ENCODE results near the gene TXLNG. TPM values are rescaled to one million over a fixed set of nuclear protein-coding genes. Genes with fewer than 3 reads are reported as not detected.

TXLNG gene
- total and polyA plus RNA-seq, 2 of the 4 experiments (the other 2 are of a cell fraction): 7.0 to 9.7 TPM

GRCh38 chrX:16869393-16870094 is 83.3 kb downstream of the TXLNG start:
- peak overlapping the region; percentile 65 for H3K27ac ChIP-seq (ENCODE audit: insufficient read depth, low read length)
- H2AK5ac ChIP-seq (ENCODE audit: low read depth, low read length): 0 out of 2 replicates have a peak overlapping the region, but pooled peaks have one; percentile 15
- H2BK120ac ChIP-seq (ENCODE audit: low read depth, low read length): no peak overlapping the region
- H3K79me1 ChIP-seq (ENCODE audit: low read depth in 1 of 2, low read length in 2 of 2): peaks cover 3 to 18% of the 10 kb centered on the region in 2 experiments; a peak in 2 of 4 replicates
- H3K36me3 ChIP-seq (ENCODE audit: control insufficient read depth, insufficient read depth, low read length): no peaks in the 10 kb centered on the region
- H3K9me1 ChIP-seq (ENCODE audit: insufficient read depth, low read length): no peaks in the 10 kb centered on the region; the same call in 1 of the 2 replicates
- H3K56ac ChIP-seq (ENCODE audit: extremely low read depth, insufficient read depth, low read length): peak overlapping the region; percentile 63
- H3K9me3 ChIP-seq (ENCODE audit: control insufficient read depth, insufficient read depth, low read length): no peaks in the 10 kb centered on the region
- DNase-seq (peak; percentile 18), ATAC-seq (ENCODE audit: low read depth) (peak; percentile 37)
- WGBS, 2 experiments (ENCODE audit: extremely low coverage in 2 of 2, insufficient read length in 1 of 2): 3% methylated on average over 29 of the region's 92 CpGs; no CpG with 5 or more reads in 1 of the 2 experiments
- peaks cover 8% of the 10 kb centered on the region for H3K4me1 ChIP-seq (ENCODE audit: control insufficient read depth, insufficient read depth, low read length)
- peak overlapping the region in 1 of 2 experiments; percentile 63; a peak in 2 of 4 replicates for H4K8ac ChIP-seq (ENCODE audit: low read depth in 2 of 2, low read length in 2 of 2)
- in situ Hi-C loops (cut with MboI; ENCODE audit: low sequenced_read_pairs) (no loop called here), intact Hi-C loops (cut with micrococcal nuclease) (loop anchor here (1.0 to 5.0 kb wide), 2 partner anchors 32 to 42 kb away; no protein-coding TSS in a partner anchor), dilution Hi-C loops (cut with HindIII; ENCODE audit: low sequenced_read_pairs, unreplicated experiment) (no loop called here)
- H2BK5ac ChIP-seq (ENCODE audit: low read depth, low read length, poor library complexity, severe bottlenecking): peak overlapping the region; percentile 34
- H4K91ac ChIP-seq (ENCODE audit: insufficient read depth, low read depth, low read length): peak overlapping the region; percentile 62
- POLR2A ChIA-PET (ENCODE audit: unreplicated experiment): no interaction called here
- H3K14ac ChIP-seq (replicated peaks; ENCODE audit: low read depth, low read length): peak overlapping the region; percentile 66; the same call in 1 of the 2 replicates
- H3K4me3 ChIP-seq (ENCODE audit: insufficient read depth, low read depth, low read length): peak overlapping the region; percentile 66
- H3K23ac ChIP-seq (ENCODE audit: low read depth, low read length): 0 out of 2 replicates have a peak overlapping the region, but pooled peaks have one; percentile 65
- CTCF ChIA-PET: no interaction called here
- H3K27me3 ChIP-seq (ENCODE audit: control insufficient read depth, insufficient read depth, low read length): peaks cover 6% of the 10 kb centered on the region; the same call in 1 of the 2 replicates
- H3K9ac ChIP-seq (ENCODE audit: low read depth, low read length): peak overlapping the region; percentile 79
- BruUV-seq (replicated peaks): no TSS peak
- no peak overlapping the region for H4K5ac ChIP-seq (ENCODE audit: low read depth, low read length)
- H2AFZ ChIP-seq (replicated peaks; ENCODE audit: low read length, poor library complexity): peak overlapping the region; percentile 96
- H2BK15ac ChIP-seq (ENCODE audit: low read depth, low read length): no peak overlapping the region
- TF ChIP-seq POLR2A (IDR thresholded peaks at IDR 0.05; ENCODE audit: low read depth, low read length) (no peak), MAZ (IDR thresholded peaks at IDR 0.05; ENCODE audit: borderline replicate concordance, low read depth, low read length) (no peak; the same call in 1 of the 2 replicates), BHLHE40 (IDR thresholded peaks at IDR 0.05; ENCODE audit: low read depth, low read length) (peak; percentile 19; the same call in 1 of the 2 replicates), RAD21 (IDR thresholded peaks at IDR 0.05; ENCODE audit: low read length) (no peak)
- H3K18ac ChIP-seq (ENCODE audit: low read depth, low read length): no peak overlapping the region; the same call in 1 of the 2 replicates
- H2BK20ac ChIP-seq (ENCODE audit: low read depth, low read length): no peak overlapping the region
- H3K4me2 ChIP-seq (ENCODE audit: low read depth, low read length): peak overlapping the region; percentile 96
- peak overlapping the region; percentile 49 for H3K4ac ChIP-seq (ENCODE audit: low read depth, low read length)
- peaks cover 42% of the 10 kb centered on the region for H4K20me1 ChIP-seq (ENCODE audit: insufficient read depth, low read length)
- H2AK9ac ChIP-seq (replicated peaks; ENCODE audit: low read depth, low read length, poor library complexity): peak overlapping the region; percentile 94

Measured in IMR-90 (cell line).